Vagina (tissue), 2 donors: Measurements from ENCODE around the gene LRRC49.

Experiments
- POLR2A ChIP-seq, 2 donors: fragments of 450-650 bp; IDR thresholded peaks; one replicate each; pipeline ENCODE4 v1.6.1; 2017; ENCODE audit warnings: antibody characterized with exemption in 2 of 2, mild to moderate bottlenecking in 2 of 2, moderate library complexity in 2 of 2
- TF ChIP-seq, protein P1 (sequence below), 3 experiments: fragments of 450-650 bp in 2 of 3; fragments of 200-600 bp in 1 of 3; sonication (generic) in 1 of 3; IDR thresholded peaks; one replicate each; pipeline ENCODE4 v1.5.1; 2017 to 2019; ENCODE audit warnings: antibody characterized with exemption in 3 of 3, mild to moderate bottlenecking in 2 of 3, moderate library complexity in 2 of 3

DNA sequence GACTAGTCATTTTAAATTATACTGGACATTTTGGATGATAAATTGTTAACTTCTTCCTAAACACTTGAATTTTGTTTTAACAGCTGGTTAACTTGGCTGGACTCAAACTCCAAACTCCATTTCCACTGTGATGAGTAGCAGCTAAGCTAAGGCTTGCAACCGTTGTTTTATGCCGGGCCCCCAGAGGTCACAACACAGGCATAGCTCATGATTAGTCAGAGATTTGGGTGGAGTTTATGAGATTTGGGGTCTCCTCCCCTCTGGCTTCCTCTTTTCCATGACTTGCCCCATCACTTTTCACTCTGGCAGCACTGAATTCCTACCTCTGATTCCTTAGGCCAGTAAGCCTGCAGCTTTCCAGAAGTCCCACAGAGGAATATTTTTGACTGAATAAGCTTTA is 13.2 kb upstream of the LRRC49 start:
- TF ChIP-seq, protein P1, sequence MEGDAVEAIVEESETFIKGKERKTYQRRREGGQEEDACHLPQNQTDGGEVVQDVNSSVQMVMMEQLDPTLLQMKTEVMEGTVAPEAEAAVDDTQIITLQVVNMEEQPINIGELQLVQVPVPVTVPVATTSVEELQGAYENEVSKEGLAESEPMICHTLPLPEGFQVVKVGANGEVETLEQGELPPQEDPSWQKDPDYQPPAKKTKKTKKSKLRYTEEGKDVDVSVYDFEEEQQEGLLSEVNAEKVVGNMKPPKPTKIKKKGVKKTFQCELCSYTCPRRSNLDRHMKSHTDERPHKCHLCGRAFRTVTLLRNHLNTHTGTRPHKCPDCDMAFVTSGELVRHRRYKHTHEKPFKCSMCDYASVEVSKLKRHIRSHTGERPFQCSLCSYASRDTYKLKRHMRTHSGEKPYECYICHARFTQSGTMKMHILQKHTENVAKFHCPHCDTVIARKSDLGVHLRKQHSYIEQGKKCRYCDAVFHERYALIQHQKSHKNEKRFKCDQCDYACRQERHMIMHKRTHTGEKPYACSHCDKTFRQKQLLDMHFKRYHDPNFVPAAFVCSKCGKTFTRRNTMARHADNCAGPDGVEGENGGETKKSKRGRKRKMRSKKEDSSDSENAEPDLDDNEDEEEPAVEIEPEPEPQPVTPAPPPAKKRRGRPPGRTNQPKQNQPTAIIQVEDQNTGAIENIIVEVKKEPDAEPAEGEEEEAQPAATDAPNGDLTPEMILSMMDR (IDR thresholded peaks at IDR 0.05): no peak
- no peak for TF ChIP-seq POLR2A (IDR thresholded peaks at IDR 0.05)
